AG04450 (cell line): ENCODE data around the gene NEGR1. TPM values are rescaled to one million over a fixed set of nuclear protein-coding genes. Genes with fewer than 3 reads are reported as not detected.

Experiments used
- CTCF ChIA-PET: fragments of 300-600, 350-600 bp; formaldehyde crosslinking; extraction: SDS; loops from one replicate; lab custom pipeline; 2022; ENCODE audit warnings: antibody characterized with exemption, inconsistent platforms; lab: Charles Lee
- POLR2A ChIA-PET: fragments of 350-600 bp; formaldehyde crosslinking; extraction: SDS; loops from one replicate; lab custom pipeline; 2021; ENCODE audit warnings: antibody characterized with exemption, inconsistent platforms; lab: Yijun Ruan, JAX
- DNase-seq: peaks from one replicate; pipeline ENCODE4 v3.0.0-alpha.2; 2011; ENCODE audit warnings: low read depth, low spot score
- H3K27ac ChIP-seq: one replicate; pipeline ENCODE4 v1.5.1; 2012; ENCODE audit warnings: low read depth, low read length, control low read depth
- H3K27me3 ChIP-seq: one replicate; pipeline ENCODE4 v1.6.0; 2012; ENCODE audit warnings: low read length; ENCODE audit not compliant: control insufficient read depth, insufficient read depth
- H3K4me3 ChIP-seq: 2 replicates; pipeline ENCODE4 v1.5.1; 2011; ENCODE audit warnings: mild to moderate bottlenecking, low read depth, low read length, control low read depth
- H3K9me3 ChIP-seq: 2 replicates; pipeline ENCODE4 v1.5.1; 2012; ENCODE audit warnings: low read length; ENCODE audit not compliant: control insufficient read depth, insufficient read depth
- CTCF ChIP-seq: IDR thresholded peaks from 2 replicates; pipeline ENCODE4 v1.5.1; 2011; ENCODE audit warnings: low read depth, low read length, control low read depth, inconsistent platforms
- polyA plus RNA-seq: library from polyadenylated mRNA; depleted of rRNA; stranded (reverse); fragments of >200 nt; gene quantifications from 2 replicates; pipeline ENCODE4 v1.2.3, GENCODE V29; 2011

The NEGR1 gene
- polyA plus RNA-seq, 1 experiment = 11.3 TPM

GRCh38 chr1:72050551-72050950 lies 231.8 kb downstream of the NEGR1 start:
- H3K27me3 ChIP-seq = no peaks in the 10 kb centered on the region
- no peak overlapping the region for H3K4me3 ChIP-seq
- no peaks in the 10 kb centered on the region for H3K9me3 ChIP-seq
- DNase-seq = no peak
- no peak for TF ChIP-seq CTCF
- ChIA-PET POLR2A (no interaction called here), CTCF (interaction anchor here (1.6 kb wide), 1 partner anchor 13 kb away, joined by 6 read pairs; no protein-coding TSS in a partner anchor)
- no peak overlapping the region for H3K27ac ChIP-seq

GRCh38 chr1:72037745-72038343 lies 244.5 kb downstream of the NEGR1 start:
- POLR2A ChIA-PET = no interaction called here
- peak; percentile 3 for DNase-seq
- CTCF ChIA-PET = interaction anchor here (0.5 to 2.9 kb wide), 74 partner anchors 9 to 1425 kb away, joined by 3 to 57 read pairs (median 4); no protein-coding TSS in a partner anchor

GRCh38 chr1:72034827-72035226 lies 247.5 kb downstream of the NEGR1 start:
- DNase-seq = no peak
- Histone ChIP-seq H3K27me3 (no peaks in the 10 kb centered on the region), H3K4me3 (no peak overlapping the region), H3K9me3 (no peaks in the 10 kb centered on the region), H3K27ac (no peak overlapping the region)
- TF ChIP-seq CTCF = no peak
- ChIA-PET CTCF (interaction anchor here (1.4 kb wide), 1 partner anchor 839 kb away, joined by 7 read pairs; no protein-coding TSS in a partner anchor), POLR2A (no interaction called here)

More at GRCh38 chr1:72037745-72038343, 244.5 kb downstream of the NEGR1 start:
- no peak overlapping the region for H3K4me3 ChIP-seq
- no peaks in the 10 kb centered on the region for H3K27me3 ChIP-seq
- no peaks in the 10 kb centered on the region for H3K9me3 ChIP-seq
- H3K27ac ChIP-seq = no peak overlapping the region
- TF ChIP-seq CTCF = peak; percentile 69

GRCh38 chr1:72023063-72023930 lies 259.0 kb downstream of the NEGR1 start:
- ChIA-PET POLR2A (no interaction called here), CTCF (interaction anchor here (3.6 kb wide), 1 partner anchor 15 kb away, joined by 57 read pairs; no protein-coding TSS in a partner anchor)
- Histone ChIP-seq H3K27me3 (no peaks in the 10 kb centered on the region), H3K4me3 (no peak overlapping the region), H3K27ac (no peak overlapping the region), H3K9me3 (no peaks in the 10 kb centered on the region; the same call in 1 of the 2 replicates)
- DNase-seq = no peak
- TF ChIP-seq CTCF = no peak
